HG02642 (cell line): ENCODE data around the gene APH1A.
"Not testable (repeated sequence)": the region's sequence is repeated elsewhere in the genome, so short reads cannot be mapped to it uniquely, and the experiment has no call there.

Experiments
- ATAC-seq: cut with Tn5 transposase; IDR thresholded peaks from one replicate; pipeline ENCODE4 v1.9.1; 2021; ENCODE audit warnings: mild to moderate bottlenecking; ENCODE audit not compliant: unreplicated experiment, poor library complexity

The APH1A gene

DNA sequence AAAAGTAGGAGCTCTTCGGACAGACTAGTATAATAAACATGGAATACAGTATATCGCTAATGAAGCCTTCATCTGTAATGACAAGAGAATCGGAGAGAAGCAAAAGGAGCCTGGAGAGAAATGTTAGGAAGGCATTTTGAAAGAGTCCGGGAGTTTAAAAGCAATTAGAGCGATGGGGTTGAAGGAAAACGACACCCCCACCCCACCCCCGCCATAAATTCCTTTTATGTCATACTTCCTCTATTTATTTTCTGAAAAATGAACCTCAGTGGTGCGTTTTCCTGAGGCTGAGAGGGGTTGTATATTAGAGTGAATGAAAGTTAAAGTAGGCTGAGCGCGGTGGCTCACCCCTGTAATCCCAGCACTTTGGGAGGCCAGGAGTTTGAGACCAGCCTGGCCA lies 635 bp upstream of the APH1A start:
- no peak for ATAC-seq

DNA sequence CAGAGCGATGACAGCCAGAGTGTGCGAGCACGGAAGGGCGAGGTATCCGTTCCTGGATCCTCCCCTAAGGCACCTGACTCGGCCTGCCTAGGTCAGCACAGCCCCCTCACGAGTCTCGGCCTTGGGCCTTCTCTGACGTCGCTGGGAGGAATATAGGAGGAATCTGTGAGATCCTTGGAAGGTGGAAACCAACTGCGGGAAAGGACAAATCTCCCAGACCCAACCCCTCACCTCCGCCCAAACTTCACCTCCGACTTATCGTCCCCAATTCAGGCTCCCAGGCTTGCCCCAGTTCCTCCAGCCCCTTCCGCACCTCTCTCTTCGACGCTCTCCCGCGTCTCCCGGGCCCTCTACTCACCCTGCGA lies 494 bp downstream of the APH1A start:
- ATAC-seq, result peak; percentile 28

GRCh38 chr1:150267896-150268295 lies 920 bp downstream of the APH1A start:
- no peak for ATAC-seq

- ATAC-seq, result no peak
Observed at GRCh38 chr1:150263549-150263948, 5.3 kb downstream of the APH1A start.

GRCh38 chr1:150262388-150263320 lies 6.2 kb downstream of the APH1A start:
- ATAC-seq, result no peak

- no peak for ATAC-seq
Observed at GRCh38 chr1:150261367-150261766, 7.4 kb downstream of the APH1A start.

DNA sequence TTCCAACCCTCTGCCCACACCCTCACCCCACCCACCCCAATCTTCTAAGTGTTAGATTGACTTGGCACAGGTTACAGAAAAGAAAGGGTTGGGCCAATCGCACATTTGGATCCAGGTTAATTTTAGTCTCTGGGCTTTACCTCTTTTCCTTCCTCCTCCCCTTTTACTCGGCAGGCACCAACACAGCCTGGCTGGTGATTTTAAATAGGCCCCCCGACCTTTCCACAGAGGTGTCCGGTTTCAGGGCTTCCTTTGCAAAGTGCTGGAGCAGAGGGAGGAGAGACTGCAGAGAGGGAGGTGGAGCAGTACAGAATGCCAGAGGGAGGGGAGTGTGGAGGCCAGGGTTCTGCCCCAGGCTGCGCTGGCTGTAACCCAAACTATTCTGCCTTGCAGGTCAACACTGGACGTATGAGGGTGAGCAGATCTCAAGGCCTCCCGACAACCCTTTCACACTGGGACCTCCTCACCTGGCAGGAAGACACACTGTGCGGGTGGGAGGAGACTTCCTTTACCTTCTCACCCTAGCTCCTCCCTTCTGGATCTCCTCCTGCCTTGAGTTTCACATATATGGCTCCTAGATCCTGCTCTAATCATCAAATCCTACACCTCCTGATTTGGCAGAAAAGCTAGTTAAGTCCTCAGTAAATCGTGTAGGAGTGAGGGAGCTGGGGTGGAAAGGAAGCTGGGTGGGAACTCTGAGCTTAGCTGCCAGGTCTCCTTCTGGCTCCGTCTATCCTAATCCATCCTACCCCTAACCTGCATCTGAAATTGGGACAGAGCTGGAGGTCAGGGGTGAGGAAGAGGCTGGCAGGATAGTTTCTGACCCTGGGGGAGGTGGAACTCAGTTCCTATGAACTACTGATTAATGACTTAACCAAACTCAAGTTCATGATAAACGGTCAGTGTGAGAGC lies 8.8 kb downstream of the APH1A start:
- ATAC-seq, result no peak

- no peak for ATAC-seq
Observed at GRCh38 chr1:150259217-150259616, 9.6 kb downstream of the APH1A start.

DNA sequence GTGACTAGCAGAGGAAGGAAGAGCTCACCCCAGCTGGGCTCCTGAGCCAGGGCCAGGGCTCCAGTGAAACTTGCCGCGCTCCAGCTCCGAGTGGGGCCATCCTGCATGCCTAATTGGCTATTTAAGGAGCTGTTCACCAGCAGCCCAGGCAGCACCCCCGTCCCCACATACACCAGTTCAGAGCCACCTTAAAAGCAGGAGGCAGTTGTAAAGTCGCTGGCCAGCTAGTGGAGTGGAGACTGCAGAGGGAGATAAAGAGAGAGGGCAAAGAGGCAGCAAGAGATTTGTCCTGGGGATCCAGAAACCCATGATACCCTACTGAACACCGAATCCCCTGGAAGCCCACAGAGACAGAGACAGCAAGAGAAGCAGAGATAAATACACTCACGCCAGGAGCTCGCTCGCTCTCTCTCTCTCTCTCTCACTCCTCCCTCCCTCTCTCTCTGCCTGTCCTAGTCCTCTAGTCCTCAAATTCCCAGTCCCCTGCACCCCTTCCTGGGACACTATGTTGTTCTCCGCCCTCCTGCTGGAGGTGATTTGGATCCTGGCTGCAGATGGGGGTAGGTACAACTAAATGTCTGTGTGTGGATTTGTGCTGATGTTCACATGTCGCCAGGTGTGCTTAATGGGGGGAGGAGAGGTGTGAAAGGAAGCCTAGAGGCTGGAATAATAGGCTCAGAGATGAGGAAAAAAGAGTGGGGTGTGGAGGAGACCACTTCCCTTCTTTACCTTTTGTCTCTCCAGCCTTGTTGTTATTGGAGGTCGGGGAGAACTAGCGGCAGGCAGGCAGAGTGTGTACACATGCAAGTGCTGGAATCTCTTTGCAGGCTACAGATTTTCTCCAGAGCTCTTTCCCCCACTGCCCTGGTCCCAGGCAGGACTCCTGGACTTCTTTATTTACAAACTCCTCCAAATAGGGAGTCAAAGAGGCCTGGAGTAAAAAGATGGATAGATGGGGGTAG lies 10.9 kb downstream of the APH1A start, which contains the start of gene CA14:
CA14 (plus strand) TSS at position 151 of the 962 bp plus-strand sequence; CDS start at position 506, 355 bp downstream.
- ATAC-seq, result no peak

DNA sequence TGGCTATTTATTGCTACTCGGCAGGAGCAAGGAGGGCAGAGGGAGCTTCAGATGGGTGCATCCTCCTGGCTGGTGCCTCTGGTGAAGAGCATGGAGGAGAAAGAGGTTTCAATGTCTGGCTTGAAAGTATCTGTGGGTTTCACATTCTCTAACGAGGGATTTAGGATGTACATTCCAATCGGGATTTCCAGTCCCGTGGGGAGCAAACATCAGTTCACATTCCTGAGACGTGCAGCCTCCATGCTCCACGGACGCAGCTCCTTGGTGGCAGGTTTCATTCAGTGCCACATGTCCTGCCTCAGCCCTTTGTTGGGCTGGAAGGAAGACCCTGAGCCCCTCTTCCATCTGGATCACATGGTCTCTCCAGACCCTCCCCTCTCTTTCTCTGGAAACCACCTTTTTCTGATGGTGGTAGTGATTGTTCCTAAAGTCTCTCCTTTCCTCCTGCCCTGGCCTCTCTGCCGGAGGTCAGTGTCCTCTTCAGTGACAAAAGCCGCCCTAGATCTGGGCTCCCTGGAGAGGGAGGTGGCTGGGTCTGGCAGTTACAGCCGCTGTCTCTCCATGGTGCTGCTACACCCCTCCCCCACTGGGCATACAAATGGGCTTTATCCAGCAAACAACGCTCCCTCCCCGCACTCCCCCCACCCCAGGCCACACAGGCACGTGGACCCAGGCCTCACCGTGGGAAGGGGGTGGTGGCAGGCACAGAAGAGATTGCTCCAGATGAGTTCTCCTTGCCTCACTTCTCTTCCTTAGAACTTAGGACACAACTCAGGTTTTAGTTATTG lies 12.1 kb downstream of the APH1A start:
- ATAC-seq, result no peak

DNA sequence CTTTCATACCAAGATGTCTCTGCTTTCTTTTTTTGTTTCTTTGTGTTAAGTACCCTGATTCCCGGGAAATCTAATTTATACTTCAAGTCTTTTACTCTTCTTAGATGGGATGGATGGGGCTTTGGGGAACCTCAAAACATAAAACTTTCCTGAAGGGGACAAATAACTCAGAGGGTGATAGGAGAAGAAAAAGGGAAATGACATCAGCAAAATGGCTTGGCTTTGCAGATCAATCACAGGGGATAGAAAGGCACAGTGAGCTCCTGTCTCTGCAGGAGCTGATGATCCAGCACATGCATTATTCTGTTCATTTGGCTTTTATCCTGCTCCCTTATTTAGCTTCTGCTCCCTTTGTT lies 12.6 kb downstream of the APH1A start:
- ATAC-seq, result no peak

DNA sequence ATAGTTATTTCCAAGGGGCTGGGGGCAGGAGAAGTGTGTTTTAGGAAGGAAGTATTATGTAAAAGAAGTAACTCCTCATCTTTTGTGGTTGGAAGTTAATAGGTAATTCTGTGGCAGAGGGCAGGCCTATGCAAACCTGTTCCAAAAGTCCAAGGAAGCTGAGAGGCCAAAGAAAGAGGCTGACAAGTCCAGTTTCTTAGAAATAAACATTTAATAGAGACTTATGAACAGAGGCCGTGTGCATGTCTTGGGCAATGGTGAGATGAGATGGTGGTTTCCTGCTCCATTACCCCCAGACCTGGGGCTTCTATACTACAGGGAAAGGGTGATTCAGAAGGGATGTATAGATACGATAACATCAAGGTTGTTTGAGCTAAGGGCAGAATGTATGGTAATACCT lies 18.9 kb downstream of the APH1A start:
- no peak for ATAC-seq

GRCh38 chr1:150243003-150243402 lies 25.8 kb downstream of the APH1A start:
- ATAC-seq, result no peak

DNA sequence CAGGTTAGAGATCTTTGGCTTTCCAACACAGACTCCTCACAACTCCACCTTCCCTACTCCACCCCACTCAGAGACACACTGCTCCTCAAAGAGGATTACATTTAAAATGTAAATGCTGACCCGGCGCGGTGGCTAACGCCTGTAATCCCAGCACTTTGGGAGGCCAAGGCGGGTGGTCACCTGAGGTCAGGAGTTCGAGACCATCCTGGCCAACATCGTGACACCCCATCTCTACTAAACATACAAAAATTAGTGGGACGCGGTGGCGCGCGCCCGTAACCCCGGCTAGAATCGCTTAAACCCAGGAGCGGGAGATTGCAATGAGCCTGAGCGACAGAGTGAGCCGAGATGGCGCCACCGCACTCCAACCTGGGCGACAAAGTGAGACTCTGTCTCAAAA lies 31.1 kb downstream of the APH1A start:
- no peak for ATAC-seq

DNA sequence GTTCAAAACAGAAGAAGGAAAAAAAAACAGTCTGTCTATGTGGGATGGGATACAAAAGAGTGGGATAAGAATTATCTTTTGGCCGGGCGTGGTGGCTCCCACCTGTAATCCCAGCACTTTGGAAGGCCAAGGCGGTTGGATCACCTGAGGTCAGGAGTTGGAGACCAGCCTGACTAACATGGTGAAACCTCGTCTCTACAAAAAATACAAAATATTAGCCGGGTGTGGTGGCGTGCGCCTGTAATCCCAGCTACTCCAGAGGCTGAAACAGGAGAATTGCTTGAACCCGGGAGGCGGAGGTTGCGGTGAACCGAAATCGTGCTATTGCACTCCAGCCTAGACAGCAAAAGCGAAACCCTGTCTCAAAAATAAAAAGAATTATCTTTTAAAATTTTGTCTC lies 31.6 kb downstream of the APH1A start:
- not testable (repeated sequence) for ATAC-seq

- no peak for ATAC-seq
Observed at GRCh38 chr1:150236614-150237100, 32.2 kb downstream of the APH1A start.

GRCh38 chr1:150235852-150236613 lies 32.8 kb downstream of the APH1A start, which contains the start of gene ANP32E:
ANP32E (minus strand) TSS chr1:150236112; CDS start chr1:150235786, 326 bp downstream.
- peak; percentile 88 for ATAC-seq

- peak; percentile 1 for ATAC-seq
Observed at GRCh38 chr1:150235294-150235851, 33.4 kb downstream of the APH1A start.
